ENCODE measurements around the gene PIP4K2A. TPM values are rescaled to one million over a fixed set of nuclear protein-coding genes. Genes with fewer than 3 reads are reported as not detected.

PIP4K2A gene
- total RNA-seq, 4 donors from 2014 or later: 6.8 to 34.7 (median 15.4) TPM

- DNase-seq: peak in 2 of 3 donors; percentile 79 to 80
- no peaks in the 10 kb centered on the region for H3K9me3 ChIP-seq
- H3K27ac ChIP-seq: peak overlapping the region; percentile 39 to 74 (median 60)
- no peak for TF ChIP-seq POLR2A (IDR thresholded peaks at IDR 0.05)
- TF ChIP-seq CTCF (IDR thresholded peaks at IDR 0.05): no peak
- H3K36me3 ChIP-seq: no peaks in the 10 kb centered on the region
- H3K27me3 ChIP-seq: no peaks in the 10 kb centered on the region
- no peak overlapping the region for H3K4me3 ChIP-seq
- H3K4me1 ChIP-seq: peaks cover 0 to 31% (median 18%) of the 10 kb centered on the region in 4 donors
Measured at GRCh38 chr10:22611425-22612115, 102.8 kb downstream of the PIP4K2A start.

GRCh38 chr10:22610610-22611009 is 103.8 kb downstream of the PIP4K2A start:
- peaks cover 0 to 34% (median 15%) of the 10 kb centered on the region in 4 donors for H3K4me1 ChIP-seq

GRCh38 chr10:22609719-22610465 is 104.5 kb downstream of the PIP4K2A start:
- Histone ChIP-seq H3K4me1 (peaks cover 0 to 29% (median 15%) of the 10 kb centered on the region in 4 donors), H3K9me3 (no peaks in the 10 kb centered on the region), H3K36me3 (no peaks in the 10 kb centered on the region), H3K4me3 (no peak overlapping the region), H3K27ac (peak overlapping the region in 2 of 4 donors; percentile 59 to 74), H3K27me3 (no peaks in the 10 kb centered on the region)
- TF ChIP-seq CTCF (IDR thresholded peaks at IDR 0.05): no peak
- no peak for TF ChIP-seq POLR2A (IDR thresholded peaks at IDR 0.05)
- DNase-seq: no peak

More at GRCh38 chr10:22610610-22611009, 103.8 kb downstream of the PIP4K2A start:
- no peak for DNase-seq
- Histone ChIP-seq H3K27ac (peak overlapping the region in 2 of 4 donors; percentile 59 to 74), H3K4me3 (no peak overlapping the region), H3K27me3 (no peaks in the 10 kb centered on the region), H3K9me3 (no peaks in the 10 kb centered on the region), H3K36me3 (no peaks in the 10 kb centered on the region)
- TF ChIP-seq POLR2A (IDR thresholded peaks at IDR 0.05) (no peak), CTCF (IDR thresholded peaks at IDR 0.05) (no peak)

- Histone ChIP-seq H3K4me1 (peaks cover 0 to 29% (median 20%) of the 10 kb centered on the region in 4 donors), H3K36me3 (no peaks in the 10 kb centered on the region), H3K27me3 (no peaks in the 10 kb centered on the region), H3K27ac (peak overlapping the region in 1 of 4 donors; percentile 74), H3K9me3 (no peaks in the 10 kb centered on the region), H3K4me3 (no peak overlapping the region)
- no peak for DNase-seq
- no peak for TF ChIP-seq CTCF (IDR thresholded peaks at IDR 0.05)
- no peak for TF ChIP-seq POLR2A (IDR thresholded peaks at IDR 0.05)
Measured at GRCh38 chr10:22609251-22609650, 105.1 kb downstream of the PIP4K2A start.

- H3K9me3 ChIP-seq: no peaks in the 10 kb centered on the region
- H3K27me3 ChIP-seq: no peaks in the 10 kb centered on the region
- no peak for DNase-seq
- no peaks in the 10 kb centered on the region for H3K36me3 ChIP-seq
- TF ChIP-seq CTCF (IDR thresholded peaks at IDR 0.05): no peak
- TF ChIP-seq POLR2A (IDR thresholded peaks at IDR 0.05): no peak
- peaks cover 0 to 29% (median 15%) of the 10 kb centered on the region in 4 donors for H3K4me1 ChIP-seq
- H3K4me3 ChIP-seq: no peak overlapping the region
- peak overlapping the region in 3 of 4 donors; percentile 54 to 74 (median 66) for H3K27ac ChIP-seq
Measured at GRCh38 chr10:22607261-22607660, 107.1 kb downstream of the PIP4K2A start.
